ENCODE measurements around the gene NLRC5.

GRCh38 chr16:56956756-56957155 is 32.6 kb upstream of the NLRC5 start:
- TF ChIP-seq CTCF (IDR thresholded peaks at IDR 0.05), result no peak
- no peak for TF ChIP-seq POLR2AphosphoS5 (IDR thresholded peaks at IDR 0.05; ENCODE audit: insufficient read depth in 1 of 2, low read depth in 1 of 2)

Measured in vagina (tissue), 2 donors.